Measurements from ENCODE around the gene FAM43A. TPM values are rescaled to one million over a fixed set of nuclear protein-coding genes. Genes with fewer than 3 reads are reported as not detected.

FAM43A gene, protein sequence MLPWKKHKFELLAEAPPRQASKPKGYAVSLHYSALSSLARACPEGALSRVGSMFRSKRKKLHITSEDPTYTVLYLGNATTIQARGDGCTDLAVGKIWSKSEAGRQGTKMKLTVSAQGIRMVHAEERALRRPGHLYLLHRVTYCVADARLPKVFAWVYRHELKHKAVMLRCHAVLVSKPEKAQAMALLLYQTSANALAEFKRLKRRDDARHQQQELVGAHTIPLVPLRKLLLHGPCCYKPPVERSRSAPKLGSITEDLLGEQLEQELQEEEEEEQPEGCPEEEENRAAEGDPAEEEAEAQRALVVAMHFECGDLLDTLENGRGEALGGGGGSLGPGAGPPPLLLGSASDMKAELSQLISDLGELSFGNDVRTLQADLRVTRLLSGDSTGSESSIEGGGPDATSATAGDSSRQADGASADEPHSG
- polyA plus RNA-seq (2011; rRNA removed): 12.2 and 14.6 TPM in 2 replicates
- polyA minus RNA-seq (2011; rRNA and poly(A)+ RNA removed): 3.9 and 4.6 TPM in 2 replicates

DNA sequence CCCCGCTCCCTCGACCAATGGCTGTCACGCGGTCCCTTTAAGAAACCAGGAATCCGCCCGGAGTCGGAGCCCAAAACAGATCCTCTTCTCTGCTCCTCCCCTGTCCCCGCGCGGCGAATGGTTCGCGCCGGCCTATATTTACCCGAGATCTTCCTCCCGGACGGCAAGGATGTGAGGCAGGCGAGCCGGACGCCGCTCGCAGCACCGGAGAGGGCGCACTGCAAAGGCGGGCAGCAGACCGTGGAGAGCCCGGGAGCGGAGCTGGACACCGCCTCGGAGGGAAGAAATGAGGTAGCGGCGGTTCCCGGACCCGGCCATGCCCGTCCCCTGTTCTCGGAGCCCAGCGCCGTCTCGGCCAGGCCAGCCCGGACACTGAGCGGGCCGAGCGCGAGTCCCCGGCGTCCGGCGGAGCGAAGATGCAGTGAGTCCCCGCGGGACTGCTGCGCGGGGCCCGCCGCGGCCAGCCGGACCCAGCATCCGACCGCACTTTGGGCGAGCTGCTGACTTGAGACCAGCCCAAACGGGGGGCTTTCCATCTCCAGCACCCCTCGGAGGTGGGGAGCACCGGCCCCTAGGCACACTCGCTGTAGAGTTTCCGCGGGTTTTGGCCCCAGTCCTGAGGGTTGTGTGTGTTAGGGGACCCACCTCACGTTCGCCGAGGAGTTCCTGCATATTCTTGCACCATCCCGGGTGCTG lies at the start of gene FAM43A:
Gene FAM43A (plus strand): TSS at position 166 of the 696 bp plus-strand sequence. CDS start 944 bp downstream, outside the sequence.
- DNase-seq (ENCODE audit: low read depth): peak; percentile 70

GRCh38 chr3:194637066-194637465 lies 48.6 kb upstream of the FAM43A start:
- no peaks in the 10 kb centered on the region for H3K27me3 ChIP-seq (ENCODE audit: control insufficient read depth, insufficient read depth, low read length)
- no peak overlapping the region for H3K4me3 ChIP-seq (ENCODE audit: low read depth, low read length)
- H3K36me3 ChIP-seq (ENCODE audit: control insufficient read depth, insufficient read depth, low read length): peaks cover 2% of the 10 kb centered on the region
- no peak for DNase-seq (ENCODE audit: low read depth)
- CTCF ChIA-PET: interaction anchor here (1.2 to 2.1 kb wide), 2 partner anchors 35 to 304 kb away, joined by 3 to 9 read pairs; partner anchors contain the start of gene LSG1
- POLR2A ChIA-PET: no interaction called here
- no peak for TF ChIP-seq CTCF (IDR thresholded peaks at IDR 0.05; ENCODE audit: insufficient read depth, low read depth, low read length)

More for the DNA sequence above, at the start of gene FAM43A:
- ChIA-PET CTCF (interaction anchor here (0.7 to 8.0 kb wide), 10 partner anchors 12 to 829 kb away, joined by 3 to 97 read pairs (median 4); partner anchors contain the start of gene LSG1), POLR2A (interaction anchor here (0.6 to 1.0 kb wide), 3 partner anchors 14 to 567 kb away, joined by 3 to 18 read pairs (median 5); partner anchors contain the start of gene LSG1)
- Histone ChIP-seq H3K27me3 (ENCODE audit: control insufficient read depth, insufficient read depth, low read length) (no peaks in the 10 kb centered on the region), H3K4me3 (ENCODE audit: low read depth, low read length) (peak within 1 kb of the TSS; percentile 71), H3K36me3 (ENCODE audit: control insufficient read depth, insufficient read depth, low read length) (peaks cover 6% of the 10 kb centered on the region)
- TF ChIP-seq CTCF (IDR thresholded peaks at IDR 0.05; ENCODE audit: insufficient read depth, low read depth, low read length): peak; percentile 42

GRCh38 chr3:194637541-194638400 lies 47.9 kb upstream of the FAM43A start:
- DNase-seq (ENCODE audit: low read depth): no peak
- no peak overlapping the region for H3K4me3 ChIP-seq (ENCODE audit: low read depth, low read length)
- H3K36me3 ChIP-seq (ENCODE audit: control insufficient read depth, insufficient read depth, low read length): peaks cover 2% of the 10 kb centered on the region
- ChIA-PET CTCF (interaction anchor here (1.2 to 2.1 kb wide), 2 partner anchors 34 to 304 kb away, joined by 3 to 9 read pairs; partner anchors contain the start of gene LSG1), POLR2A (no interaction called here)
- H3K27me3 ChIP-seq (ENCODE audit: control insufficient read depth, insufficient read depth, low read length): no peaks in the 10 kb centered on the region
- TF ChIP-seq CTCF (IDR thresholded peaks at IDR 0.05; ENCODE audit: insufficient read depth, low read depth, low read length): no peak

GRCh38 chr3:194638991-194639605 lies 46.6 kb upstream of the FAM43A start:
- CTCF ChIA-PET: interaction anchor here (0.6 to 1.0 kb wide), 3 partner anchors 13 to 568 kb away, joined by 3 read pairs; no protein-coding TSS in a partner anchor
- DNase-seq (ENCODE audit: low read depth): no peak
- H3K27me3 ChIP-seq (ENCODE audit: control insufficient read depth, insufficient read depth, low read length): no peaks in the 10 kb centered on the region
- TF ChIP-seq CTCF (IDR thresholded peaks at IDR 0.05; ENCODE audit: insufficient read depth, low read depth, low read length): no peak
- POLR2A ChIA-PET: no interaction called here
- no peak overlapping the region for H3K4me3 ChIP-seq (ENCODE audit: low read depth, low read length)
- H3K36me3 ChIP-seq (ENCODE audit: control insufficient read depth, insufficient read depth, low read length): peaks cover 2% of the 10 kb centered on the region

Data from BJ (cell line).